ENCODE measurements around the gene SPEN. TPM values are rescaled to one million over a fixed set of nuclear protein-coding genes. Genes with fewer than 3 reads are reported as not detected.

SPEN gene
- total RNA-seq, 2 experiments from 2014 or later: 73.5 to 76.7 TPM

GRCh38 chr1:15810073-15810472, 37.4 kb upstream of the SPEN start:
- H3K36me3 Mint-ChIP-seq (ENCODE audit: low read depth): no peaks in the 10 kb centered on the region
- H3K4me1 Mint-ChIP-seq (ENCODE audit: low read depth): no peaks in the 10 kb centered on the region
- H3K4me3 Mint-ChIP-seq: no peak overlapping the region

GRCh38 chr1:15816674-15817073, 30.8 kb upstream of the SPEN start:
- TF ChIP-seq CTCF (IDR thresholded peaks at IDR 0.05): no peak
- Histone ChIP-seq H3K27ac (ENCODE audit: low read depth in 1 of 2, low read length in 2 of 2) (no peak overlapping the region), H3K4me3 (ENCODE audit: low read length) (no peak overlapping the region), H3K36me3 (ENCODE audit: insufficient read depth, low read length) (no peaks in the 10 kb centered on the region), H3K4me1 (ENCODE audit: insufficient read depth, low read length) (no peaks in the 10 kb centered on the region), H3K9me3 (ENCODE audit: control insufficient read depth in 1 of 2, insufficient read depth in 1 of 2, low read length in 2 of 2) (no peaks in the 10 kb centered on the region), H3K27me3 (ENCODE audit: control insufficient read depth in 1 of 2, insufficient read depth in 2 of 2, low read length in 2 of 2) (no peaks in the 10 kb centered on the region)
- Mint-ChIP-seq H3K4me3 (no peak overlapping the region), H3K36me3 (ENCODE audit: low read depth) (no peaks in the 10 kb centered on the region), H3K9me3 (no peaks in the 10 kb centered on the region), H3K4me1 (ENCODE audit: low read depth) (peaks cover 6% of the 10 kb centered on the region), H3K27me3 (no peaks in the 10 kb centered on the region), H3K27ac (no peak overlapping the region)
- no peak for ATAC-seq (ENCODE audit: poor library complexity)
- ChIA-PET CTCF (interaction anchor here (1.6 to 3.0 kb wide), 3 partner anchors 25 to 96 kb away, joined by 5 to 32 read pairs (median 7); partner anchors contain the start of gene SPEN), POLR2A (interaction anchor here (1.6 kb wide), 1 partner anchor 16 kb away, joined by 6 read pairs; no protein-coding TSS in a partner anchor)
- intact Hi-C loops (cut with DNase I, micrococcal nuclease): loop anchor here (2.0 to 5.0 kb wide), 5 partner anchors 16 to 178 kb away; no protein-coding TSS in a partner anchor
- DNase-seq: no peak

More at GRCh38 chr1:15810073-15810472, 37.4 kb upstream of the SPEN start:
- Histone ChIP-seq H3K27me3 (ENCODE audit: control insufficient read depth in 1 of 2, insufficient read depth in 2 of 2, low read length in 2 of 2) (no peaks in the 10 kb centered on the region), H3K9me3 (ENCODE audit: control insufficient read depth in 1 of 2, insufficient read depth in 1 of 2, low read length in 2 of 2) (no peaks in the 10 kb centered on the region), H3K36me3 (ENCODE audit: insufficient read depth, low read length) (no peaks in the 10 kb centered on the region), H3K27ac (ENCODE audit: low read depth in 1 of 2, low read length in 2 of 2) (no peak overlapping the region), H3K4me1 (ENCODE audit: insufficient read depth, low read length) (no peaks in the 10 kb centered on the region), H3K4me3 (ENCODE audit: low read length) (no peak overlapping the region)
- H3K27me3 Mint-ChIP-seq: no peaks in the 10 kb centered on the region
- H3K27ac Mint-ChIP-seq: no peak overlapping the region
- ChIA-PET POLR2A (no interaction called here), CTCF (interaction anchor here (0.6 kb wide), 1 partner anchor 432 kb away, joined by 3 read pairs; no protein-coding TSS in a partner anchor)
- TF ChIP-seq CTCF (IDR thresholded peaks at IDR 0.05): no peak
- intact Hi-C loops (cut with DNase I, micrococcal nuclease): no loop called here
- DNase-seq: no peak
- no peaks in the 10 kb centered on the region for H3K9me3 Mint-ChIP-seq
- ATAC-seq (ENCODE audit: poor library complexity): no peak

GRCh38 chr1:15820478-15820877, 27.0 kb upstream of the SPEN start:
- intact Hi-C loops (cut with DNase I, micrococcal nuclease): no loop called here
- no peaks in the 10 kb centered on the region for H3K27me3 Mint-ChIP-seq
- H3K4me1 Mint-ChIP-seq (ENCODE audit: low read depth): peaks cover 4% of the 10 kb centered on the region
- H3K27ac Mint-ChIP-seq: no peak overlapping the region
- ChIA-PET POLR2A (interaction anchor here (5.2 kb wide), 1 partner anchor 14 kb away, joined by 20 read pairs; no protein-coding TSS in a partner anchor), CTCF (no interaction called here)
- H3K27ac ChIP-seq (ENCODE audit: low read depth in 1 of 2, low read length in 2 of 2): no peak overlapping the region
- no peaks in the 10 kb centered on the region for H3K36me3 Mint-ChIP-seq (ENCODE audit: low read depth)
- H3K4me3 ChIP-seq (ENCODE audit: low read length): no peak overlapping the region
- no peaks in the 10 kb centered on the region for H3K9me3 Mint-ChIP-seq
- H3K9me3 ChIP-seq (ENCODE audit: control insufficient read depth in 1 of 2, insufficient read depth in 1 of 2, low read length in 2 of 2): no peaks in the 10 kb centered on the region
- H3K27me3 ChIP-seq (ENCODE audit: control insufficient read depth in 1 of 2, insufficient read depth in 2 of 2, low read length in 2 of 2): no peaks in the 10 kb centered on the region
- ATAC-seq (ENCODE audit: poor library complexity) (no peak), DNase-seq (no peak)
- TF ChIP-seq CTCF (IDR thresholded peaks at IDR 0.05): no peak
- H3K4me3 Mint-ChIP-seq: no peak overlapping the region
- peaks cover 5% of the 10 kb centered on the region for H3K4me1 ChIP-seq (ENCODE audit: insufficient read depth, low read length)
- H3K36me3 ChIP-seq (ENCODE audit: insufficient read depth, low read length): no peaks in the 10 kb centered on the region
